SHP77 (cell line): ENCODE data around the gene SCAMP5.

Experiments used
- DNase-seq, 2 experiments: peaks; one replicate each; lab custom pipeline; 2025; lab: John Stamatoyannopoulos, UW

SCAMP5 gene

DNA sequence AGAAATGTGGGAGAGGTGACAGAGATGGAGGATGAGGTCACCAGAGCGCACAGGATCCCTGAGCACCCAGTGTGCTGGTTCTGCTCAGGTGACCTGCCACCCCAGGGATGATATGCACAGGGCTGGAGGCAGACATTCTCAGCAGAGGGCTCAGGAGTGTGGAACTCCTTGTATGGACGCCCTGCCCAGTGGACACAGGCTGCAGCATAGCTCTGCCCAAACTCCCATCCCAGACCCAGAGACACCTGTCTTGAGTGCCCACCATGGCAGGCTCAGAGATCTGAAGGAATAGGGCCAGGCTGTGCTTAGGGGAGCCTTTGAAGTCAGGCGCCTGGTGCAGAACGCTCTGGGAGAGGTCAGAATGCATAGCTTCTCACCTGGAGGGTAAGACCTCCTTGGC, 75.3 kb downstream of the SCAMP5 start:
- no peak for DNase-seq
